ENCODE measurements around the gene GPRIN2.

Gene GPRIN2

DNA sequence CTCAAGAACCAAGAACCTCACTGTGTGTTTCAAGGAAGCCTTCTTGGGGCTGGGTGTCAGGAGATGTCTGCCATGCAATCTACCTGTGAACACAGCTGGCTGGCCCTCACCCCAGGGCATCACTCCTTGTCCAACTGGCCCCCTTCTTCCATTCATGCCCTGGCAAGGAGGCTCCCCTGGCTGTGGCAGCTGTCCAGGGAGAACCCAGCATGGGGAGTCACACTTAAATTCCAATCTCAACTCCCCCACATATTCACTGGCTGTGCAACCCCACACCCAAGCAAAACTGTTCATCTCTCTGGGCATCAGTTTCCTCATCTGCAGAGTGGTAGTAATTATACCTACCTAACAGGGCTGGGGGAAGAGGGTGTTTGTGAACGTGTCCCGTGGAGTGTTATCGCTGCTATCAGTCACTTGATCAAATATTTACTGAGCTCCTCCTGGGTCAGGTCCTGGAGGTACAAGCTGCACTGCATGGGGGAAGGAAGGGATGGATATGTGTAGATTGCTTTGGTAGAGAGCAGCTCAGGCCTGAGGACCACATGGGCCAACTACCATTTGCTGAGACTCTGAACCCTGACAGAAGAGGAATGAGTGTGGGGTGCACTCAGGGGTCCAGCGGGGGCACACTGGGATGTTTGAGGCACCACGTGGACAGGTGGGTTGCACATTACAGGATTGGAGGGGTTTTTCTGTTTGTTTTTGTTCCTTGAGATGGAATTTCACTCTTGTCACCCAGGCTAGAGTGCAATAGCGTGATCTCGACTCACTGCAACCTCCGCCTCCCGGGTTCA lies 2.1 kb upstream of the GPRIN2 start:
- H3K4me3 ChIP-seq (ENCODE audit: low read length): no peak overlapping the region
- TF ChIP-seq, protein P1, sequence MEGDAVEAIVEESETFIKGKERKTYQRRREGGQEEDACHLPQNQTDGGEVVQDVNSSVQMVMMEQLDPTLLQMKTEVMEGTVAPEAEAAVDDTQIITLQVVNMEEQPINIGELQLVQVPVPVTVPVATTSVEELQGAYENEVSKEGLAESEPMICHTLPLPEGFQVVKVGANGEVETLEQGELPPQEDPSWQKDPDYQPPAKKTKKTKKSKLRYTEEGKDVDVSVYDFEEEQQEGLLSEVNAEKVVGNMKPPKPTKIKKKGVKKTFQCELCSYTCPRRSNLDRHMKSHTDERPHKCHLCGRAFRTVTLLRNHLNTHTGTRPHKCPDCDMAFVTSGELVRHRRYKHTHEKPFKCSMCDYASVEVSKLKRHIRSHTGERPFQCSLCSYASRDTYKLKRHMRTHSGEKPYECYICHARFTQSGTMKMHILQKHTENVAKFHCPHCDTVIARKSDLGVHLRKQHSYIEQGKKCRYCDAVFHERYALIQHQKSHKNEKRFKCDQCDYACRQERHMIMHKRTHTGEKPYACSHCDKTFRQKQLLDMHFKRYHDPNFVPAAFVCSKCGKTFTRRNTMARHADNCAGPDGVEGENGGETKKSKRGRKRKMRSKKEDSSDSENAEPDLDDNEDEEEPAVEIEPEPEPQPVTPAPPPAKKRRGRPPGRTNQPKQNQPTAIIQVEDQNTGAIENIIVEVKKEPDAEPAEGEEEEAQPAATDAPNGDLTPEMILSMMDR (conservative IDR thresholded peaks at IDR 0.05; ENCODE audit: low read depth, low read length): no peak
- DNase-seq (ENCODE audit: low read depth): no peak

GRCh38 chr10:46558122-46558391 lies 1.6 kb upstream of the GPRIN2 start:
- DNase-seq (ENCODE audit: low read depth): no peak
- no peak overlapping the region for H3K4me3 ChIP-seq (ENCODE audit: low read length)
- TF ChIP-seq, protein P1 (conservative IDR thresholded peaks at IDR 0.05; ENCODE audit: low read depth, low read length): no peak

DNA sequence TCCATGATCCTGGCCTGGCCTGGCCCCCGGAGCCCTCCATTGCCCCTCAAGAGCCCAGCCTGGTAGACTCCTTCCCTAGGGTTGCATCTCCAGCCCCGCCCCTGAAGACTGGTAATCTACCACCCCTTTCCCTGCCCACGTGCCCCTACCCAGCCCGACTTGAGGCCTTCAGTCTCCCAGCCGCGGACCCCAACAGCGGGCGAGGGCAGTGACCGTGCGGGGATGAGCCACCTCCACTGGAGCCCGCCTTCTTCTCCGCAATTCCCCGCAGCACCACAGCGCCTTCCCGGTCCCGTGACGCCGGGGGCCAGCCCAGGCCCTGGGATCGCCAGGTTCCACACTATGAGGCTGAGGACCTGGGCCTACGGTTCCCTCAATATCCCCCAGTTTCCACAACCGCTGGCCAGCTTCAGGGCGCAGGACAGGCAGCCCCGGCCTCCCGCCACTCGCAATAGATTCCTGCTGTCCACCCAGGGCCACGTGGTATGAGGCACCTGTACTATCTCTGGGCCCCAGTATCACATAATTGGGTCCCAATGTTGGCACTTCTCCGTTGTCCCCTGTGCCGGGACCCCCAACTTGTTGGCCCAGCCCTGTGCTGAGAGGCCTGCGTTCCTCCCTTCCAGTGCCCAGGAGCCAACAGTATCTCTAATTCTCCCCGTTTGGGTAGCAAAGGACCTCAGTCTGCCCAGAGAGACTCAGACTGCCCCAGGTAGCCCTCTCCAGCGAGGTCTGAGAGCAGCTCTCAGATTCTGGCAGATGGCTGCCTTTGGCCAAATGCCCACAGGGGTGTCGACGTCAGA lies 1.1 kb upstream of the GPRIN2 start:
- DNase-seq (ENCODE audit: low read depth): no peak
- TF ChIP-seq, protein P1 (conservative IDR thresholded peaks at IDR 0.05; ENCODE audit: low read depth, low read length): no peak
- H3K4me3 ChIP-seq (ENCODE audit: low read length): no peak overlapping the region

DNA sequence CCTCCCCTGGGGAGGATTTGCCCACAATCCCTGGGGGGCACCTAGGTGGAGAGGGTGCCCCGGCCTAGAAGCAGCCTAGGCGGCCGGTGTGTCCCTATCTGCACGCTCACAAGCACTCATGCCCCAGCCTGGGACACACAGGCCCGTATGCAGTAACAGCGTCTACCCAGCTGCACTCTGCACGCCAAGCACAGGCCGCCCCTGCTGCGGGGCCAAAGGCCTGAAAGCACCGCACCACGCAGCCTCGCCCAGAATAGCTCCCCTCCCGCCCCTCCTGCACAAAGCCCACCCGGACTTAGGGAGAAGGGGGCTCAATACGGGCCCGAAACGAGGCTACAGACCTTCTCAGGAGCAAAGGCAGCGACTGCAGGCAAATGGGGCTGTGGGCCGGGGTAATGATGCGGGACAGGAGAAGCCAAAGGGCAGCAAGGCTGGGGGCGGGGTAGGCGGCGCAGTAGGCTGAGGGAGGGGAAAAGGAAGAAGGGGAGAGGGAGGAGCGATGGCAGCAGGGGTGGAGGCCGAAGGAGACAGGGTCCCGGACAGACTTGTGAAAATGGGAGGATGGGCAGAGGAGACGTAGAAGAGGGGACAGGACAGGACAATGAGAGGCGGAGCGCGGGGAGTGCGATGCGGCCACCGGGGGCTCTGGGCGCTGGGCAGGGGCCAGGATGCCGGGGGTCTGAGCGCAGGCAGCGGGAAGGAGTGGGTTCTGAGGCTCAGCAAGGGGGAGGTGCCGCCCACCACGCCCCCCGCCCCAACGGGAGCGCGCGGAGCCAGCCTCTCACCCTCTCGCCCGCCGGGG lies 544 bp downstream of the GPRIN2 start:
- TF ChIP-seq, protein P1 (conservative IDR thresholded peaks at IDR 0.05; ENCODE audit: low read depth, low read length): no peak
- peak overlapping the region; percentile 39 for H3K4me3 ChIP-seq (ENCODE audit: low read length)
- DNase-seq (ENCODE audit: low read depth): no peak

DNA sequence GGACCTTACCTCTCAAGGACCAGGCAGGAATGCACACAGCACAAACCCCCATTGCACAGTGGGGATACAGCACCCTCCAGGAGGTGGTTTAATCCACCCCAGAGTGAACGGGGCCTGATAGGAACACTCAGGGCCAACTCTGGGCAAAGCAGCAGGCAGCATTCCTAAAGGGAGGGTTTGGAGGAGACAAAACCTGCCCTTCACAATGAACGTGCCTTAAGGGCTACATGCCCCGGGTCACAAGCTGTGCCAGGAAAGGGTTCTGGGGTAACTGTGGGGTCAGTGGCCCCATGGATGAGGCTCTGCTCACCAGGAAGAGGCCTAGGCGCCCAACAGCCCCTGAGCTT lies 1.1 kb downstream of the GPRIN2 start:
- H3K4me3 ChIP-seq (ENCODE audit: low read length): no peak overlapping the region
- TF ChIP-seq, protein P1 (conservative IDR thresholded peaks at IDR 0.05; ENCODE audit: low read depth, low read length): no peak
- no peak for DNase-seq (ENCODE audit: low read depth)

- H3K4me3 ChIP-seq (ENCODE audit: low read length): no peak overlapping the region
- no peak for DNase-seq (ENCODE audit: low read depth)
- TF ChIP-seq, protein P1 (conservative IDR thresholded peaks at IDR 0.05; ENCODE audit: low read depth, low read length): no peak
Measured at GRCh38 chr10:46554166-46554781, 2.2 kb downstream of the GPRIN2 start.
